ENCODE results near the gene RXRB. TPM values are rescaled to one million over a fixed set of nuclear protein-coding genes. Genes with fewer than 3 reads are reported as not detected.

The RXRB gene
- total RNA-seq, 6 experiments from 2014 or later = 37.3 to 41.6 (median 38.3) TPM

GRCh38 chr6:33167374-33168283, 32.8 kb downstream of the RXRB start:
- Mint-ChIP-seq H3K4me1 (ENCODE audit: low read depth) (no peaks in the 10 kb centered on the region), H3K27ac (no peak overlapping the region), H3K36me3 (ENCODE audit: low read depth) (no peaks in the 10 kb centered on the region), H3K9me3 (no peaks in the 10 kb centered on the region), H3K27me3 (ENCODE audit: insufficient read depth) (peaks cover 28% of the 10 kb centered on the region), H3K4me3 (no peak overlapping the region)
- no peak for TF ChIP-seq CTCF (IDR thresholded peaks at IDR 0.05)
- DNase-seq = no peak

GRCh38 chr6:33166811-33167210, 33.7 kb downstream of the RXRB start:
- H3K4me3 Mint-ChIP-seq = no peak overlapping the region
- peaks cover 28% of the 10 kb centered on the region for H3K27me3 Mint-ChIP-seq (ENCODE audit: insufficient read depth)
- H3K27ac Mint-ChIP-seq = no peak overlapping the region
- peaks cover 5% of the 10 kb centered on the region for H3K4me1 Mint-ChIP-seq (ENCODE audit: low read depth)
- no peak for DNase-seq
- no peak for TF ChIP-seq CTCF (IDR thresholded peaks at IDR 0.05)
- no peaks in the 10 kb centered on the region for H3K9me3 Mint-ChIP-seq
- no peaks in the 10 kb centered on the region for H3K36me3 Mint-ChIP-seq (ENCODE audit: low read depth)

- TF ChIP-seq CTCF (IDR thresholded peaks at IDR 0.05) = no peak
- Mint-ChIP-seq H3K4me1 (ENCODE audit: low read depth) (peaks cover 9% of the 10 kb centered on the region), H3K27me3 (ENCODE audit: insufficient read depth) (peaks cover 28% of the 10 kb centered on the region)
These were observed 34.1 kb downstream of the RXRB start for GRCh38 chr6:33166363-33166762.

GRCh38 chr6:33165581-33166258, 34.7 kb downstream of the RXRB start:
- Mint-ChIP-seq H3K4me1 (ENCODE audit: low read depth) (peaks cover 16% of the 10 kb centered on the region), H3K9me3 (no peaks in the 10 kb centered on the region), H3K27me3 (ENCODE audit: insufficient read depth) (peaks cover 30% of the 10 kb centered on the region), H3K36me3 (ENCODE audit: low read depth) (no peaks in the 10 kb centered on the region), H3K4me3 (no peak overlapping the region), H3K27ac (no peak overlapping the region)
- no peak for DNase-seq
- TF ChIP-seq CTCF (IDR thresholded peaks at IDR 0.05) = no peak

More at GRCh38 chr6:33166363-33166762, 34.1 kb downstream of the RXRB start:
- DNase-seq = no peak
- no peaks in the 10 kb centered on the region for H3K9me3 Mint-ChIP-seq
- H3K27ac Mint-ChIP-seq = no peak overlapping the region
- H3K4me3 Mint-ChIP-seq = no peak overlapping the region
- no peaks in the 10 kb centered on the region for H3K36me3 Mint-ChIP-seq (ENCODE audit: low read depth)

- H3K27ac Mint-ChIP-seq = no peak overlapping the region
- H3K27me3 Mint-ChIP-seq (ENCODE audit: insufficient read depth) = peaks cover 33% of the 10 kb centered on the region
- H3K4me1 Mint-ChIP-seq (ENCODE audit: low read depth) = peaks cover 21% of the 10 kb centered on the region
- no peaks in the 10 kb centered on the region for H3K36me3 Mint-ChIP-seq (ENCODE audit: low read depth)
- H3K4me3 Mint-ChIP-seq = no peak overlapping the region
- DNase-seq = no peak
- no peak for TF ChIP-seq CTCF (IDR thresholded peaks at IDR 0.05)
- H3K9me3 Mint-ChIP-seq = no peaks in the 10 kb centered on the region
These were observed 35.6 kb downstream of the RXRB start for GRCh38 chr6:33164665-33165373.
